Mesenchymal stem cell (in vitro differentiated cells and primary cell): ENCODE measurements around the gene ZNF181.

Experiments
- DNase-seq: peaks from one replicate; pipeline ENCODE4 v3.0.0-alpha.2; 2013
- H2AFZ ChIP-seq: one replicate; pipeline ENCODE4 v1.6.1; 2013; ENCODE audit warnings: low read depth, mild to moderate bottlenecking, control low read depth, inconsistent platforms, low read length, moderate library complexity
- H2AK5ac ChIP-seq: 2 replicates; pipeline ENCODE4 v1.6.1; 2013; ENCODE audit warnings: low read length, moderate library complexity, mild to moderate bottlenecking, inconsistent platforms; ENCODE audit not compliant: severe bottlenecking
- H2BK120ac ChIP-seq: one replicate; pipeline ENCODE4 v1.6.1; 2013; ENCODE audit warnings: low read depth, mild to moderate bottlenecking, inconsistent platforms, low read length, moderate library complexity
- H2BK12ac ChIP-seq, 2 experiments: one replicate each; pipeline ENCODE4 v1.6.1; 2013; ENCODE audit warnings: inconsistent platforms in 2 of 2, low read length in 2 of 2, mild to moderate bottlenecking in 2 of 2, moderate library complexity in 2 of 2, control low read depth in 1 of 2
- H2BK15ac ChIP-seq: one replicate; pipeline ENCODE4 v1.6.1; 2013; ENCODE audit warnings: mild to moderate bottlenecking, low read depth, inconsistent platforms; ENCODE audit not compliant: poor library complexity, severe bottlenecking
- H2BK5ac ChIP-seq: 2 replicates; pipeline ENCODE4 v1.6.1; 2013; ENCODE audit warnings: low read depth, mild to moderate bottlenecking, low read length, control low read depth, inconsistent platforms; ENCODE audit not compliant: poor library complexity, severe bottlenecking
- H3K14ac ChIP-seq, 2 experiments: one replicate each; pipeline ENCODE4 v1.6.1; 2013; ENCODE audit warnings: inconsistent platforms in 2 of 2, low read length in 2 of 2, control low read depth in 1 of 2, mild to moderate bottlenecking in 1 of 2, moderate library complexity in 1 of 2
- H3K18ac ChIP-seq, 2 experiments: one replicate each; pipeline ENCODE4 v1.6.1; 2013; ENCODE audit warnings: inconsistent platforms in 2 of 2, low read length in 2 of 2, control low read depth in 1 of 2, low read depth in 1 of 2, mild to moderate bottlenecking in 1 of 2
- H3K23ac ChIP-seq, 2 experiments: one replicate each; pipeline ENCODE4 v1.6.1; 2013; ENCODE audit warnings: inconsistent platforms in 2 of 2, low read length in 2 of 2, mild to moderate bottlenecking in 2 of 2, moderate library complexity in 2 of 2, control low read depth in 1 of 2
- H3K27ac ChIP-seq: 2 replicates; pipeline ENCODE4 v1.5.1; 2013; ENCODE audit warnings: mild to moderate bottlenecking, moderate library complexity, low read length, control low read depth, inconsistent platforms; ENCODE audit not compliant: poor library complexity, severe bottlenecking
- H3K27me3 ChIP-seq, 2 experiments: 2 replicates each; pipeline versions ENCODE4 v1.6.1 to v1.7.0; 2013; ENCODE audit warnings: low read length in 2 of 2, mild to moderate bottlenecking in 2 of 2, moderate library complexity in 2 of 2, control low read depth in 1 of 2, inconsistent platforms in 1 of 2; ENCODE audit not compliant: control insufficient read depth in 1 of 2, insufficient read depth in 1 of 2
- H3K36me3 ChIP-seq, 2 experiments: 2 replicates each; pipeline versions ENCODE4 v1.6.1 to v1.7.0; 2013; ENCODE audit warnings: low read length in 2 of 2, control low read depth in 1 of 2, inconsistent platforms in 1 of 2, low read depth in 1 of 2, mild to moderate bottlenecking in 1 of 2; ENCODE audit not compliant: insufficient read depth in 2 of 2, control insufficient read depth in 1 of 2
- H3K4ac ChIP-seq, 2 experiments: one replicate each; pipeline ENCODE4 v1.6.1; 2013; ENCODE audit warnings: inconsistent platforms in 2 of 2, low read length in 2 of 2, mild to moderate bottlenecking in 2 of 2, moderate library complexity in 2 of 2, control low read depth in 1 of 2, low read depth in 1 of 2
- H3K4me1 ChIP-seq: 2 replicates; pipeline ENCODE4 v1.6.1; 2013; ENCODE audit warnings: low read depth, low read length, control low read depth; ENCODE audit not compliant: control insufficient read depth, insufficient read depth
- H3K4me2 ChIP-seq: 2 replicates; pipeline ENCODE4 v1.6.1; 2013; ENCODE audit warnings: low read length, mild to moderate bottlenecking, inconsistent platforms; ENCODE audit not compliant: poor library complexity, severe bottlenecking
- H3K4me3 ChIP-seq, 2 experiments: 2 replicates each; pipeline versions ENCODE4 v1.5.1 to v1.7.0; 2013; ENCODE audit warnings: low read length in 2 of 2, mild to moderate bottlenecking in 2 of 2, control low read depth in 1 of 2, low read depth in 1 of 2; ENCODE audit not compliant: insufficient read depth in 1 of 2
- H3K79me1 ChIP-seq: replicated peaks from 2 replicates; pipeline ENCODE4 v1.6.1; 2013; ENCODE audit warnings: mild to moderate bottlenecking, control low read depth, low read length, inconsistent platforms; ENCODE audit not compliant: poor library complexity, severe bottlenecking
- H3K9ac ChIP-seq: 2 replicates; pipeline ENCODE4 v1.7.0; 2013; ENCODE audit warnings: mild to moderate bottlenecking, low read length, moderate library complexity
- H3K9me3 ChIP-seq: 2 replicates; pipeline ENCODE4 v1.7.0; 2013; ENCODE audit warnings: mild to moderate bottlenecking, low read length; ENCODE audit not compliant: control insufficient read depth
- H4K8ac ChIP-seq: one replicate; pipeline ENCODE4 v1.6.1; 2013; ENCODE audit warnings: inconsistent platforms, mild to moderate bottlenecking, low read length, moderate library complexity
- H4K91ac ChIP-seq: one replicate; pipeline ENCODE4 v1.6.1; 2013; ENCODE audit warnings: mild to moderate bottlenecking, low read length, inconsistent platforms
- WGBS: methylation state at CpG from one replicate; pipeline ENCODE4 v1.1.7; 2013; ENCODE audit warnings: mixed read lengths; 5-methylcytosine and 5-hydroxymethylcytosine counted together

Gene ZNF181

DNA sequence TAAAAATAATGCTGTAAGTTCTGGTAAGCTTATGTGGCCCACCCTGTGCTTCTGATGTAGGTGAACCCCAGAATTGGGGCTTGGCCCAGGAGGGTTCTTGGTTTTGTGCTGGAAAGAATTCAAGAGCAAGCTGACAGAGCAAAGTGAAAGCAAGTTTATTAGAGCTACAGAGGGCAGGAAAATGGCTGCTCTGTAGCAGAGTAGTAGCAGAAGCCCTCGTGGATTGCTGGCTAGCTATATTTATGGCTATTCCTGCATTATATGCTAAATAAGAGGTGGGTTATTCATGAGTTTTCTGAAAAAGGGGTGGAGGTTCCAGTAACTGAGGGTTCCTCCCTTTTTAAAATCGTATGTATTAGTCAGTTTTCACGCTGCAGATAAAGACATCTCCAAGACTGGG, 59.5 kb downstream of the ZNF181 start:
- Histone ChIP-seq H3K36me3 (no peaks in the 10 kb centered on the region), H4K8ac (no peak overlapping the region), H2AFZ (no peak overlapping the region), H4K91ac (no peak overlapping the region), H3K14ac (no peak overlapping the region), H2BK12ac (no peak overlapping the region), H3K18ac (no peak overlapping the region), H3K4me2 (no peak overlapping the region), H2BK120ac (no peak overlapping the region), H3K9ac (peak overlapping the region; percentile 43), H3K4me1 (no peaks in the 10 kb centered on the region), H3K79me1 (no peaks in the 10 kb centered on the region), H2BK15ac (no peak overlapping the region), H2BK5ac (no peak overlapping the region), H3K27me3 (no peaks in the 10 kb centered on the region), H3K4ac (no peak overlapping the region), H2AK5ac (no peak overlapping the region), H3K23ac (no peak overlapping the region), H3K27ac (no peak overlapping the region), H3K9me3 (peaks cover 18% of the 10 kb centered on the region), H3K4me3 (peak overlapping the region in 1 of 2 experiments; percentile 59)
- WGBS: 82% methylated on average over 3 of the region's 3 CpGs
- DNase-seq: no peak

DNA sequence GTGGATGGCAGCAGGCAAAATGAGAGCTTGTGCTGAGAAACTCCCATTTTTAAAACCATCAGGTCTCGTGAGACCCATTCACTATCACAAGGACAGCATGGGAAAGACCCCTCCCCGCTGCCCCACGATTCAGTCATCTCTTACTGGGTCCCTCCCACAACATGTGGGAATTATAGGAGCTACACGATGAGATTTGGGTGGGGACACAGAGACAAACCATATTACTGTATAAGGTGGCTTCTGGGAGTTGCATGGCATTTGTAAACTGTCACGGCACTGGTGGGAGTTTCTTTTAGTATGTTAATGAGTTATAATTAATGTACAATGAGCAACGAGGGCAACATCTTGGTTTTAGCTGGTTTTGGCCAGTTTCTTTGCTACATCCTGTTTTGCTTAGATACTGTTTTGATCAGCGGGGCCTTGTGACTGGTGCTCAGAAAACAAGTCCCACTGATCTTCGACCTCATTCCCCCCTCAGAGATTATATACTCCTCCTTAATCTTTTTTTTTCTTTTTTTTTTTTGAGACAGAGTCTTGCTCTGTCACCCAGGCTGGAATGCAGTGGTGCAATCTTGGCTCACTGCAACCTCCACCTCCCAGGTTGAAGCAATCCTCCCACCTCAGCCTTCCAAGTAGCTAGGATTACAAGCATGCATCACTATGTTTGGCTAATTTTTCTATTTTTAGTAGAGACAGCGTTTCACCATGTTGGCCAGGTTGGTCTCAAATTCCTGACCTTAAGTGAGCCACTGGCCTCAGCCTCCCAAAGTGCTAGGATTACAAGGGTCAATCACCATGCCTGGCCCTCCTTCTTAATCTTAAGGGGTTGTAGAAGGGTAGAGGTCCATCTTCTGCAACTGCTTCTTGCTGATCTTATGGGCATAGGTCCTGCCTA, 60.3 kb downstream of the ZNF181 start:
- H3K4me2 ChIP-seq: no peak overlapping the region
- H3K4me1 ChIP-seq: no peaks in the 10 kb centered on the region
- H3K4me3 ChIP-seq: no peak overlapping the region
- no peak overlapping the region for H4K8ac ChIP-seq
- H3K23ac ChIP-seq: no peak overlapping the region
- H3K18ac ChIP-seq: no peak overlapping the region
- no peak overlapping the region for H2AK5ac ChIP-seq
- no peak overlapping the region for H2BK12ac ChIP-seq
- peaks cover 11% of the 10 kb centered on the region for H3K9me3 ChIP-seq
- H4K91ac ChIP-seq: no peak overlapping the region
- H2BK120ac ChIP-seq: no peak overlapping the region
- H2BK15ac ChIP-seq: no peak overlapping the region
- H3K27me3 ChIP-seq: no peaks in the 10 kb centered on the region
- H2AFZ ChIP-seq: no peak overlapping the region
- no peak overlapping the region for H3K4ac ChIP-seq
- DNase-seq: no peak
- no peak overlapping the region for H3K14ac ChIP-seq
- H3K36me3 ChIP-seq: no peaks in the 10 kb centered on the region
- H3K79me1 ChIP-seq: no peaks in the 10 kb centered on the region
- no peak overlapping the region for H2BK5ac ChIP-seq
- no peak overlapping the region for H3K27ac ChIP-seq
- no peak overlapping the region for H3K9ac ChIP-seq
- 52% methylated on average over 7 of the region's 9 CpGs for WGBS
